ENCODE results near the gene ULK2.

The ULK2 gene

GRCh38 chr17:19769946-19770652 is 97.6 kb downstream of the ULK2 start:
- Histone ChIP-seq H3K9me3 (ENCODE audit: control insufficient read depth, insufficient read depth, low read length) (no peaks in the 10 kb centered on the region), H3K4me3 (ENCODE audit: low read length) (no peak overlapping the region), H3F3A (ENCODE audit: control insufficient read depth, insufficient read depth) (no peaks in the 10 kb centered on the region), H4K20me1 (ENCODE audit: control insufficient read depth, insufficient read depth, low read depth, low read length) (no peaks in the 10 kb centered on the region), H3K4me2 (ENCODE audit: low read length) (no peak overlapping the region), H3K27me3 (ENCODE audit: control insufficient read depth, low read length) (no peaks in the 10 kb centered on the region), H3K27ac (ENCODE audit: low read depth, low read length) (no peak overlapping the region), H3K9me2 (replicated peaks; ENCODE audit: control insufficient read depth, low read length) (no peaks in the 10 kb centered on the region), H3K36me3 (ENCODE audit: control insufficient read depth, low read length) (no peaks in the 10 kb centered on the region), H3K79me2 (ENCODE audit: control insufficient read depth, low read length) (no peaks in the 10 kb centered on the region), H3K4me1 (ENCODE audit: control insufficient read depth, low read length) (peaks cover 8% of the 10 kb centered on the region)
- no peak for TF ChIP-seq EZH2phosphoT487 (IDR thresholded peaks at IDR 0.05; ENCODE audit: borderline replicate concordance, low read length)
- TF ChIP-seq, protein P1, sequence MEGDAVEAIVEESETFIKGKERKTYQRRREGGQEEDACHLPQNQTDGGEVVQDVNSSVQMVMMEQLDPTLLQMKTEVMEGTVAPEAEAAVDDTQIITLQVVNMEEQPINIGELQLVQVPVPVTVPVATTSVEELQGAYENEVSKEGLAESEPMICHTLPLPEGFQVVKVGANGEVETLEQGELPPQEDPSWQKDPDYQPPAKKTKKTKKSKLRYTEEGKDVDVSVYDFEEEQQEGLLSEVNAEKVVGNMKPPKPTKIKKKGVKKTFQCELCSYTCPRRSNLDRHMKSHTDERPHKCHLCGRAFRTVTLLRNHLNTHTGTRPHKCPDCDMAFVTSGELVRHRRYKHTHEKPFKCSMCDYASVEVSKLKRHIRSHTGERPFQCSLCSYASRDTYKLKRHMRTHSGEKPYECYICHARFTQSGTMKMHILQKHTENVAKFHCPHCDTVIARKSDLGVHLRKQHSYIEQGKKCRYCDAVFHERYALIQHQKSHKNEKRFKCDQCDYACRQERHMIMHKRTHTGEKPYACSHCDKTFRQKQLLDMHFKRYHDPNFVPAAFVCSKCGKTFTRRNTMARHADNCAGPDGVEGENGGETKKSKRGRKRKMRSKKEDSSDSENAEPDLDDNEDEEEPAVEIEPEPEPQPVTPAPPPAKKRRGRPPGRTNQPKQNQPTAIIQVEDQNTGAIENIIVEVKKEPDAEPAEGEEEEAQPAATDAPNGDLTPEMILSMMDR (IDR thresholded peaks at IDR 0.05; ENCODE audit: low read depth, low read length, poor library complexity, severe bottlenecking): no peak

DNA sequence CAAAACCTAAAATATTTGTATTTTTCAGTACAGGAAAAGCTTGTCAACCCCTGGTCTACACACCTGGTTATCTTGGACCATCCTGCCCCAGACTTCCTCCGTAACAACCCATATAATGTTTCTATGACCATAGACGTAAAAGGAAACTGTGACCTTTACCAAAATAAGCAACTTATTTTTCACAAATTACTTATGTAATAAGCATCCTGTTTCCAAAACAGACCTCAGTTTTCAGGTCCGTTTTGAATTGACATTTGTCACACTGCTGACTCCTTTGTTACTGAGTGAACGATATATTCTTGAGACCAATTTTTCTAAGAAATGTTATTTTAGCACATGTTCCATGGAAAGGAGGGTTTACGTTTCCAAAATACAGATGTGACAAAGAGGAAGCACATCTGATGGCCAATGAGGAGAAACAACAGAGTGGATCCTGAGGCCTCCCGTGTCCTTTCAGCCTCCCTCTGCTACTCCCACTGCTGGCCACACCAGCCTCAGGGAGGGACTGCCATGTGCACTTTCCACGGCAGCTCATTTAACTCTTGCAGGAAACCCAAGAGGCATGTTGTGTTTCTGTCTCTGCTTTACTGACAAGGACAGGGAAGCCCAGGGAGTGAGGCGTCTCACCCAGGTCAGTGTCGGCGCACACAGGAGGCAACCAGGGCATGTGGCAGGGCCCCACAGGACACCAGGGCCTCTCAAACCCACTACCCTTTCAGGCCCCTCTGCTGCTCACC is 99.5 kb downstream of the ULK2 start:
- TF ChIP-seq, protein P1 (IDR thresholded peaks at IDR 0.05; ENCODE audit: low read depth, low read length, poor library complexity, severe bottlenecking): no peak
- TF ChIP-seq EZH2phosphoT487 (IDR thresholded peaks at IDR 0.05; ENCODE audit: borderline replicate concordance, low read length): no peak
- Histone ChIP-seq H3F3A (ENCODE audit: control insufficient read depth, insufficient read depth) (no peaks in the 10 kb centered on the region), H3K9me2 (replicated peaks; ENCODE audit: control insufficient read depth, low read length) (no peaks in the 10 kb centered on the region), H3K27me3 (ENCODE audit: control insufficient read depth, low read length) (0 out of 2 replicates have a peak, but pooled peaks cover 2% of the 10 kb centered on the region), H3K4me1 (ENCODE audit: control insufficient read depth, low read length) (peaks cover 8% of the 10 kb centered on the region), H3K27ac (ENCODE audit: low read depth, low read length) (no peak overlapping the region), H3K4me3 (ENCODE audit: low read length) (no peak overlapping the region), H4K20me1 (ENCODE audit: control insufficient read depth, insufficient read depth, low read depth, low read length) (no peaks in the 10 kb centered on the region), H3K79me2 (ENCODE audit: control insufficient read depth, low read length) (no peaks in the 10 kb centered on the region), H3K36me3 (ENCODE audit: control insufficient read depth, low read length) (no peaks in the 10 kb centered on the region), H3K4me2 (ENCODE audit: low read length) (no peak overlapping the region), H3K9me3 (ENCODE audit: control insufficient read depth, insufficient read depth, low read length) (no peaks in the 10 kb centered on the region)

DNA sequence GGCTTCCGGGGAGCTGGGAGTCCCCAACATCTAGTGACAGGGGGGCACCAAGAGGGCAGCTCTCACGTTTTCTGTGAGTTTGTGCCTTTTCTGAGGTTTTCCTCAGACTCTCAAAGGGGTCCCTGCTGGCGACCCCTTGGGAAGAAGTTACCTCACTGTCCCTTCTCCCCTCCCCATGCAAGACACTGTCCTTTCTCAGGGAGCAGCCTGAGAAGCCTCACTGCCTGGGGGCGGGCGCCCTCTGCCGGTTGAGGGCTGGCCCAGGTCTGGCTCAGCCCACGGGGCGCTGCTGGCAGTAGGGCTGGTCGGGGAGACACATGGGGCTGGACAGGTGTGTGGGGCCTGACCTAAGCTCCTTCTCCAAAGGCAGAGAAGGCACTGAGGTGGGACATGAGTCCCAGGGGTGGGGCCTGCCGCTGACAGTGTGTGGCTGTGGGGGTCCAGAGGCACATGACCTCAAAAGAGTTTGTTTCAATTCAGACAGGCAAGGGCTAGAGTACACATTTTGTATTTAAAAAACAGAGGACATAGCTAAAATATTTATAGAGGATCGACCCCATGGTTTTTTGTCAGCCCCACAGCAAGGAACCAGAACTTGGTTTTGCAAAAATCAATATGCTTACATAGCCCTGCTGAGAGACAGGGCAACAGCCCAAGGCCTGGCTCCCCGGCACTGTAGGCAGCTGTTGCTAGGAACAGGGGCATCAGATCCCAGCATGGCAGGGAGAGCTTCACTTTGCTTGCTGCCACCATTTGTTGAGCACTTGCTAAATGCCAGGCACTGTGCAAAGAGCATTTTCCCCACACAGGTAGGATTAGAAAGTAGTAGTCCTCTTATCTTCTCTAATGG is 101.1 kb downstream of the ULK2 start:
- no peaks in the 10 kb centered on the region for H4K20me1 ChIP-seq (ENCODE audit: control insufficient read depth, insufficient read depth, low read depth, low read length)
- H3K27me3 ChIP-seq (ENCODE audit: control insufficient read depth, low read length): 0 out of 2 replicates have a peak, but pooled peaks cover 2% of the 10 kb centered on the region
- H3K4me1 ChIP-seq (ENCODE audit: control insufficient read depth, low read length): peaks cover 8% of the 10 kb centered on the region
- H3K4me3 ChIP-seq (ENCODE audit: low read length): no peak overlapping the region
- H3K27ac ChIP-seq (ENCODE audit: low read depth, low read length): no peak overlapping the region
- no peaks in the 10 kb centered on the region for H3K9me2 ChIP-seq (replicated peaks; ENCODE audit: control insufficient read depth, low read length)
- TF ChIP-seq, protein P1 (IDR thresholded peaks at IDR 0.05; ENCODE audit: low read depth, low read length, poor library complexity, severe bottlenecking): peak; percentile 95
- no peak for TF ChIP-seq EZH2phosphoT487 (IDR thresholded peaks at IDR 0.05; ENCODE audit: borderline replicate concordance, low read length)
- H3K36me3 ChIP-seq (ENCODE audit: control insufficient read depth, low read length): no peaks in the 10 kb centered on the region
- no peaks in the 10 kb centered on the region for H3K9me3 ChIP-seq (ENCODE audit: control insufficient read depth, insufficient read depth, low read length)
- no peaks in the 10 kb centered on the region for H3F3A ChIP-seq (ENCODE audit: control insufficient read depth, insufficient read depth)
- no peaks in the 10 kb centered on the region for H3K79me2 ChIP-seq (ENCODE audit: control insufficient read depth, low read length)
- no peak overlapping the region for H3K4me2 ChIP-seq (ENCODE audit: low read length)
